GM18520 (cell line): ENCODE data around the gene IFNL2.

ENCODE experiments used
- ATAC-seq: cut with Tn5 transposase; IDR thresholded peaks from one replicate; pipeline ENCODE4 v1.9.1; 2021; ENCODE audit not compliant: unreplicated experiment

The IFNL2 gene

DNA sequence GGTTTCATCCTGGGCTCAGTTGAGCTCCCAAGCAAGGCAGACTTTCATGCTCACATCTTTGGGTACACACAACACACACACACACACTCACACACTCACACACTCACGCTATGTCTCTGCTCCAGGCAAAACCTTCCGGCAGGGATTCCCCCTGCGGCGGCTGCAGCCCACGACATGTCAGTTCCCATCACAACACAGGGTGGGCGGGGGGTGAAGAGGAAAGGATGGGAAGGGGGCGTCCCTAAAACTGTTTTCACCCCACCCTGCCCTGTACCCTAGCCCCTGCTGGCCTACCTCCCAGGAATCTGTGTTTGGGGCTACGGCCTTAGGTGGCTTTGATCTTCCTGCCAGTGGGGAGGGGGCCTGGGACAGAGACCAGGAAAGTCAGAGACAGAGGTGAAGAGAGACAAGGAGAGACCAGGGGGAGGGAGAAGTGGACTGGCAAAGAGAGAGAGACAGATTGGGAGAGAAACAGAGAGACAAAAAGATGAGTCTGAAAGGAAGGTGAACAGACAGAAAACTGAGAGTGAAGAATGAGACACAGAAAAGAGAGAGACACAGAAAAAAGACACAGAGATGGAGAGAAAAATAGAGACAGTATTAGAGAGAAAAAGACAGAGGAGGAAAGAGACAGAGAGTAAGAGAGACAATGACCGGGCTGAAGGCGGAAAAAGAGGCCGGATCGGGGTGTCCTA is 48.6 kb downstream of the IFNL2 start:
- no peak for ATAC-seq

DNA sequence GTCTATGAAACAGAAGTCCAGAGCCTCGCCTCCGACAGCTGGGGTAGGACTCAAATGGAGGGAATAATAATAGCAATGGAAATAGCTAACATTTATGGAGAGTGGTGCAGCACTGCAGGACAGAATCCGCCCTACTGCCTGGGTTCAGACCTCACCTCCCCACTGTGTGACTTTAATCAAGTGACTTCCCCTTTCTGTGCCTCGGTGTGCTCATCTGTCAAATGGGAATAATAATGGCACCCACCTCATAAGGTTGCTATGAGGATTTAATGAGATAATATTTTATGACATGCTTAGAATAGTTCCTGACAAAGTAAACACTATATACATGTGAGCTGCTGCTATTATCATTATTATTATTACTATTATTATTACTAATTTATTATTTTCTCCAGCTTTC is 49.3 kb downstream of the IFNL2 start:
- ATAC-seq, result no peak

DNA sequence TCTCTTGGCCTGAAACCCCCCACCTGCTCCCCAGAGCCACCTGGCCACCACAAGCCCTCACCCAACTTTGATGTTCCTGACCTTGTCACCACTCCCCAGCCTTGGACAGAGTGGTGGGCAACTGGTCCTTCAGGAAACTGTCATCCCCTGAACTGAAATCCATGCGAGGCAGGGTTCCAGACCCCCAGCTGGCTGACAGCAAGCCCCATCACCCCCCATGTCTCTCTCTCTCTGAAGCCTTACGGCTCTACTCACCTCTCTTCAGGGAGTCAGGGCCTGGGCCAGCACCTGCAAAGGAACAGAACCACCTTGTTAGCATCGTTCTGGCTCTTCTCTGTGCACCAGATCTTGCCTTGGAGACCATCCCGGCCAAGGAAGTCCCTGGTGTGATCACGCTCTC is 49.9 kb downstream of the IFNL2 start:
- no peak for ATAC-seq

DNA sequence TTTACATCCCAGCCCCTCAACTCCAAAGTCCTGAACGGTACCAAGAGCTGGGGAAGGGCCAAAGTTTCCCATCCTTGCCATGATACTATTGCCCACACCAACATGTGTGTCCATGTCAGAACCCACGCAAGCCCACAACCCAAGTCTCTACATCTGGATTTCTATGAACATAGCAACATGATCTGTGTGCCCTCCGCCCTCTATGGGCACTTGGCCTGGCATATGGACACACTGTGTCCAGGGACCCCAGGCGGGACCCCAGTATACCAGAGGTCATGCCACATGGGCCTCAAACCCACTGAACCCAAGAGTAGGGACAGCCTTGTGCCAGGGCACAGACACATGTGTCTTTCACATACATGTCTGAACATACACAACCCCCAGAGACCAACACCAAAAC is 50.5 kb downstream of the IFNL2 start:
- ATAC-seq, result no peak

DNA sequence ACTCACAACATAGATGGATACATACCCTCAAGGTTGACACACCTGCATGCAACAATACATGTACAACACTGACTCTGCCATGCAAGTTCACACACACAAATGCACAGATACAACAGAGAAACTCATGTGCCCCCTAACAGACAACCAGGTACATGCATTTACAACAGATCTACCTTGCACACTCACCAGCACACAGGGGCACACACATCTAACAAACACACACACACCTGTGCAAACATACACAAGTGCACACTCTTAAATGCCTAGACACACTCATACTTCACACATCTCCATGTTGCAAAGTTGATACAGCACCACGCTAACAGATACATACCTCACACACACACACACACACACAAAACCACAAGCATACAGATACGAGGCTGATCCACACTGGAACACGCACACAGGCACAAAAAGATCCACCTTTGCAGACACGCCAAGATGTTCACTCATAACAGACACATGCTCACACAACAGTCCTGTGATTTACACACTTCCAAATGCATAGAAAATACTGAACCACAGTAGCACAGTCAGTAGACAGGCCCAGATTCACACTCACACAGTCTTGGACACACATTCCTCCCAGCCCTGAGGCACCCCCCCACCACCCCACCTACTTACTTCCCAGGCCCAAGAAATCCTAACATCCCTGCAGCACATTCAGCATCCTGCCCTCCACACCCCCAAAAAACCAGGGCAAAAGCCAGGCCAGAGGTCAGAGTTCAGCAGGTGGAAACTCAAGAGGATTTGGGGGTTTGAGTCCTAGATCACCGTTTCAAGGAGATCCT is 51.1 kb downstream of the IFNL2 start:
- ATAC-seq, result no peak
